Suprapubic skin (tissue), 4 donors: ENCODE results near the gene SCAND1. TPM values are rescaled to one million over a fixed set of nuclear protein-coding genes. Genes with fewer than 3 reads are reported as not detected.
A peak's percentile ranks its signal among the peaks of the same experiment; 100 is the strongest.
"Not testable (repeated sequence)": the region's sequence is repeated elsewhere in the genome, so short reads cannot be mapped to it uniquely, and the experiment has no call there.

Experiments used
- DNase-seq, 2 donors: peaks; one replicate each; pipeline ENCODE4 v3.0.0-alpha.2; 2019; ENCODE audit warnings: low spot score in 2 of 2
- H3K27ac ChIP-seq: fragments of 200-600 bp; sonication (generic); one replicate; pipeline ENCODE4 v1.5.1; 2019
- H3K27me3 ChIP-seq: fragments of 200-600 bp; sonication (generic); one replicate; pipeline ENCODE4 v1.5.1; 2019
- H3K36me3 ChIP-seq: fragments of 200-600 bp; sonication (generic); one replicate; pipeline ENCODE4 v1.5.1; 2019
- H3K4me1 ChIP-seq: fragments of 200-600 bp; sonication (generic); one replicate; pipeline ENCODE4 v1.5.1; 2019
- H3K4me3 ChIP-seq: fragments of 200-600 bp; sonication (generic); one replicate; pipeline ENCODE4 v1.5.1; 2019; ENCODE audit warnings: mild to moderate bottlenecking
- H3K9me3 ChIP-seq: fragments of 200-600 bp; sonication (generic); one replicate; pipeline ENCODE4 v1.5.1; 2019
- EP300 ChIP-seq: sonication (generic); formaldehyde crosslinking; IDR thresholded peaks from one replicate; pipeline ENCODE4 v1.6.1; 2017; ENCODE audit warnings: antibody characterized with exemption
- POLR2A ChIP-seq, 2 donors: fragments of 450-650 bp; IDR thresholded peaks; one replicate each; pipeline ENCODE4 v1.6.1; 2017; ENCODE audit warnings: antibody characterized with exemption in 2 of 2, mild to moderate bottlenecking in 2 of 2, moderate library complexity in 2 of 2
- POLR2AphosphoS5 ChIP-seq, 3 donors: sonication (generic); formaldehyde crosslinking; IDR thresholded peaks; one replicate each; pipeline ENCODE4 v1.6.1; 2017; ENCODE audit warnings: antibody characterized with exemption in 3 of 3
- WGBS: methylation state at CpG from one replicate; pipeline ENCODE4 v1.1.5; 2018; 5-methylcytosine and 5-hydroxymethylcytosine counted together
- total RNA-seq, 4 donors: library from RNA; depleted of rRNA; stranded (reverse); fragments of >200 nt; gene quantifications; one replicate each; pipeline ENCODE4 v1.1.0, GENCODE V29; 2016
- TF ChIP-seq, protein P1 (sequence below), 2 donors: fragments of 200-600 bp in 1 of 2; fragments of 450-650 bp in 1 of 2; sonication (generic) in 1 of 2; IDR thresholded peaks; one replicate each; pipeline ENCODE4 v1.5.1; 2016 to 2019; ENCODE audit warnings: antibody characterized with exemption in 2 of 2, mild to moderate bottlenecking in 1 of 2, moderate library complexity in 1 of 2

SCAND1 gene
- total RNA-seq, 4 donors from 2014 or later: 53.9 to 67.4 (median 59.9) TPM

- Histone ChIP-seq H3K4me1 (peaks cover 33% of the 10 kb centered on the region), H3K36me3 (no peaks in the 10 kb centered on the region), H3K4me3 (no peak overlapping the region), H3K9me3 (no peaks in the 10 kb centered on the region), H3K27ac (peak overlapping the region; percentile 12), H3K27me3 (no peaks in the 10 kb centered on the region)
- no peak for DNase-seq
- no peak for TF ChIP-seq EP300
- TF ChIP-seq POLR2AphosphoS5 (IDR thresholded peaks at IDR 0.05): no peak
- TF ChIP-seq, protein P1, sequence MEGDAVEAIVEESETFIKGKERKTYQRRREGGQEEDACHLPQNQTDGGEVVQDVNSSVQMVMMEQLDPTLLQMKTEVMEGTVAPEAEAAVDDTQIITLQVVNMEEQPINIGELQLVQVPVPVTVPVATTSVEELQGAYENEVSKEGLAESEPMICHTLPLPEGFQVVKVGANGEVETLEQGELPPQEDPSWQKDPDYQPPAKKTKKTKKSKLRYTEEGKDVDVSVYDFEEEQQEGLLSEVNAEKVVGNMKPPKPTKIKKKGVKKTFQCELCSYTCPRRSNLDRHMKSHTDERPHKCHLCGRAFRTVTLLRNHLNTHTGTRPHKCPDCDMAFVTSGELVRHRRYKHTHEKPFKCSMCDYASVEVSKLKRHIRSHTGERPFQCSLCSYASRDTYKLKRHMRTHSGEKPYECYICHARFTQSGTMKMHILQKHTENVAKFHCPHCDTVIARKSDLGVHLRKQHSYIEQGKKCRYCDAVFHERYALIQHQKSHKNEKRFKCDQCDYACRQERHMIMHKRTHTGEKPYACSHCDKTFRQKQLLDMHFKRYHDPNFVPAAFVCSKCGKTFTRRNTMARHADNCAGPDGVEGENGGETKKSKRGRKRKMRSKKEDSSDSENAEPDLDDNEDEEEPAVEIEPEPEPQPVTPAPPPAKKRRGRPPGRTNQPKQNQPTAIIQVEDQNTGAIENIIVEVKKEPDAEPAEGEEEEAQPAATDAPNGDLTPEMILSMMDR (IDR thresholded peaks at IDR 0.05): no peak
- no peak for TF ChIP-seq POLR2A (IDR thresholded peaks at IDR 0.05)
These were observed 2.3 kb upstream of the SCAND1 start for GRCh38 chr20:35956616-35957015.

GRCh38 chr20:35954907-35955251, 577 bp upstream of the SCAND1 start:
- no peaks in the 10 kb centered on the region for H3K9me3 ChIP-seq
- H3K27ac ChIP-seq: peak overlapping the region; percentile 99
- H3K4me3 ChIP-seq: peak overlapping the region; percentile 84
- TF ChIP-seq, protein P1 (IDR thresholded peaks at IDR 0.05): no peak
- TF ChIP-seq POLR2AphosphoS5 (IDR thresholded peaks at IDR 0.05) (no peak), POLR2A (IDR thresholded peaks at IDR 0.05) (no peak), EP300 (no peak)
- H3K27me3 ChIP-seq: no peaks in the 10 kb centered on the region
- DNase-seq: no peak
- 2% methylated on average over 19 of the region's 19 CpGs for WGBS
- H3K4me1 ChIP-seq: peaks cover 33% of the 10 kb centered on the region
- no peaks in the 10 kb centered on the region for H3K36me3 ChIP-seq

DNA sequence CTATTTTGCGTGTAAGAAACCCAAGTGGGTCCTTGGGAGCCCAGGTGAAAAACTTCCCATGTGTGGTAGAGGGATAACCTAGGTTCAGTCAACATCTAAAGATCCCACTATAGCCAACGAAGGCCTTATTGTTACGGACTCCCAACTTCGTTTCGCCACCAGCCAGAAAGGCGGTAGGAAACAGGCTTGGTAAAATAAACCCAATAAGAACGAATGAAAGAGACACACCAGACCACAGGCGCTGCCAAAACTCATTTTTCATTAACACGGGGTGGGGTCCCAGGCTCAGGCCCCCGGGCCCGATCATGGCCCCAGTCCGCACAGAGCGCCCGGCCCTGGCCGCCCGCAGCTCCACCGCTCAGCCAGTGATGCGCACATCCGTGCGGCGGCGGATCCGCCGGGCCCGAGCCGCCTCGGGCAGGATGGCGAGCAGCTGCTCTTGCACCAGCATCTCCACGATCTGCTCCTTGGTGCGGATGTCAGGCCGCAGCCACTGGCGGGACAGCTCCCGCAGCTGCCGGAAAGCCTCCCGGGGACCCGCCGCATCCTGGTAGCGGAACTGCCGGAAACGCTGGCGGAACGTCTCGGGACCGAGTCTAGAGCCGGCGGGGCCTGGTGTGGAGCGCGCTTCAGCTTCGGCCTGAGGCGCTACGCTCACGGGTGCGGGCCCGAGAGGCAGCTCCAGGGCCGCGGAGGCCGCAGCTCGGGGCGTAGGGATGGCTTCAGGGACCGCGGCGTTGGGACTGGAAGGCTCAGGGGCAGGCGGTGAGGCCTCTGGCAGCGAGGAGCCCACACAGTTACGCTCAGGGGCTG, 709 bp downstream of the SCAND1 start:
- TF ChIP-seq, protein P1 (IDR thresholded peaks at IDR 0.05): no peak
- TF ChIP-seq EP300: no peak
- no peak for TF ChIP-seq POLR2AphosphoS5 (IDR thresholded peaks at IDR 0.05)
- TF ChIP-seq POLR2A (IDR thresholded peaks at IDR 0.05): no peak
- DNase-seq: peak; percentile 82 to 83
- Histone ChIP-seq H3K27me3 (no peaks in the 10 kb centered on the region), H3K27ac (peak overlapping the region; percentile 99), H3K36me3 (peaks cover 4% of the 10 kb centered on the region), H3K9me3 (no peaks in the 10 kb centered on the region), H3K4me3 (peak overlapping the region; percentile 84), H3K4me1 (peaks cover 33% of the 10 kb centered on the region)
- WGBS: 4% methylated on average over 9 of the region's 65 CpGs

- H3K27me3 ChIP-seq: no peaks in the 10 kb centered on the region
- DNase-seq: no peak
- WGBS: 54% methylated on average over 6 of the region's 6 CpGs
These were observed 1.6 kb downstream of the SCAND1 start for GRCh38 chr20:35952480-35953386.

GRCh38 chr20:35952080-35952479, 2.2 kb downstream of the SCAND1 start:
- peaks cover 33% of the 10 kb centered on the region for H3K4me1 ChIP-seq
- DNase-seq, H3K9me3 ChIP-seq, H3K27ac ChIP-seq, H3K27me3 ChIP-seq: not testable (repeated sequence)
- peaks cover 12% of the 10 kb centered on the region for H3K36me3 ChIP-seq
- peak overlapping the region; percentile 84 for H3K4me3 ChIP-seq
- 95% methylated on average over 14 of the region's 14 CpGs for WGBS

More at GRCh38 chr20:35952480-35953386, 1.6 kb downstream of the SCAND1 start:
- Histone ChIP-seq H3K4me3 (peak overlapping the region; percentile 84), H3K9me3 (no peaks in the 10 kb centered on the region), H3K36me3 (peaks cover 5% of the 10 kb centered on the region), H3K27ac (peak overlapping the region; percentile 99), H3K4me1 (peaks cover 33% of the 10 kb centered on the region)
- no peak for TF ChIP-seq POLR2A (IDR thresholded peaks at IDR 0.05)
- TF ChIP-seq, protein P1 (IDR thresholded peaks at IDR 0.05): no peak
- TF ChIP-seq EP300: no peak
- TF ChIP-seq POLR2AphosphoS5 (IDR thresholded peaks at IDR 0.05): no peak
